Smooth muscle cell (in vitro differentiated cells): ENCODE measurements around the gene CCDC198. TPM values are rescaled to one million over a fixed set of nuclear protein-coding genes. Genes with fewer than 3 reads are reported as not detected.

Experiments
- polyA plus RNA-seq: library from polyadenylated mRNA; unstranded; fragments of >200 nt; fragmentation: Nextera tagmentation; extraction: Ambion mirVana; gene quantifications from 2 replicates; pipeline ENCODE4 v1.2.1, GENCODE V29; 2016
- total RNA-seq: library from RNA; depleted of rRNA; stranded (reverse); fragments of >200 nt; gene quantifications from 2 replicates; pipeline ENCODE4 v1.2.3, GENCODE V29; 2014

The CCDC198 gene
- total and polyA plus RNA-seq, 2 experiments from 2014 or later, result not detected

Other genes with a start within 250 kb of the CCDC198 start
- 56.4 and 62.3 TPM in 2 replicates for gene EXOC5, start 225.0 kb downstream of the CCDC198 start, total RNA-seq
- gene EXOC5, start 225.0 kb downstream of the CCDC198 start, polyA plus RNA-seq, result 35.2 and 50.6 TPM in 2 replicates
- 18.9 and 21.7 TPM in 2 replicates for gene AP5M1, start 224.9 kb downstream of the CCDC198 start, total RNA-seq
- gene AP5M1, start 224.9 kb downstream of the CCDC198 start, polyA plus RNA-seq, result 15.7 and 17.9 TPM in 2 replicates
- 24.0 and 27.2 TPM in 2 replicates for gene NAA30, start 103.3 kb downstream of the CCDC198 start, total RNA-seq
- gene NAA30, start 103.3 kb downstream of the CCDC198 start, polyA plus RNA-seq, result 7.4 and 11.0 TPM in 2 replicates